ENCODE measurements around the gene SLC5A5.

SLC5A5 gene

GRCh38 chr19:17926044-17926443 lies 54.3 kb downstream of the SLC5A5 start:
- no peak for DNase-seq

- no peak for DNase-seq
These were observed 57.3 kb downstream of the SLC5A5 start for GRCh38 chr19:17929056-17929455.

- DNase-seq, result no peak
These were observed 59.9 kb downstream of the SLC5A5 start for GRCh38 chr19:17931532-17932191.

GRCh38 chr19:17932485-17933338 lies 61.0 kb downstream of the SLC5A5 start, which contains the start of gene CCDC124:
TSS of gene CCDC124 (plus strand) at chr19:17933015. CDS start at chr19:17936421, 3,406 bp downstream.
- peak; percentile 89 for DNase-seq

- DNase-seq, result no peak
These were observed 61.8 kb downstream of the SLC5A5 start for GRCh38 chr19:17933414-17934129.

GRCh38 chr19:17936379-17936778 lies 64.6 kb downstream of the SLC5A5 start:
- DNase-seq, result no peak

- DNase-seq, result no peak
These were observed 65.7 kb downstream of the SLC5A5 start for GRCh38 chr19:17937371-17937900.

GRCh38 chr19:17938092-17938845 lies 66.5 kb downstream of the SLC5A5 start:
- DNase-seq, result no peak

- DNase-seq, result no peak
These were observed 70.4 kb downstream of the SLC5A5 start for GRCh38 chr19:17942181-17942580.

GRCh38 chr19:17942582-17943273 lies 71.0 kb downstream of the SLC5A5 start:
- DNase-seq, result no peak

- no peak for DNase-seq
These were observed 71.8 kb downstream of the SLC5A5 start for GRCh38 chr19:17943274-17944221.

GRCh38 chr19:17944301-17944700 lies 72.6 kb downstream of the SLC5A5 start:
- DNase-seq, result no peak
